SH-SY5Y (cell line): ENCODE data around the gene RND2.

Source experiments
- GATA2 ChIP-seq: IDR thresholded peaks from 2 replicates; pipeline ENCODE4 v1.6.1; 2011; ENCODE audit warnings: mild to moderate bottlenecking, low read depth, low read length
- GATA3 ChIP-seq: IDR thresholded peaks from 2 replicates; pipeline ENCODE4 v1.6.1; 2011; ENCODE audit warnings: low read depth, mild to moderate bottlenecking, low read length, moderate library complexity

- TF ChIP-seq GATA2, result no peak
- TF ChIP-seq GATA3, result no peak
Measured at GRCh38 chr17:43028221-43028861, 3.3 kb downstream of the RND2 start.
